ENCODE results near the gene GTPBP4.

GTPBP4 gene

GRCh38 chr10:966466-967235, 21.6 kb upstream of the GTPBP4 start:
- DNase-seq (ENCODE audit: low spot score), result no peak

GRCh38 chr10:968546-969199, 19.6 kb upstream of the GTPBP4 start:
- DNase-seq (ENCODE audit: low spot score), result no peak

DNA sequence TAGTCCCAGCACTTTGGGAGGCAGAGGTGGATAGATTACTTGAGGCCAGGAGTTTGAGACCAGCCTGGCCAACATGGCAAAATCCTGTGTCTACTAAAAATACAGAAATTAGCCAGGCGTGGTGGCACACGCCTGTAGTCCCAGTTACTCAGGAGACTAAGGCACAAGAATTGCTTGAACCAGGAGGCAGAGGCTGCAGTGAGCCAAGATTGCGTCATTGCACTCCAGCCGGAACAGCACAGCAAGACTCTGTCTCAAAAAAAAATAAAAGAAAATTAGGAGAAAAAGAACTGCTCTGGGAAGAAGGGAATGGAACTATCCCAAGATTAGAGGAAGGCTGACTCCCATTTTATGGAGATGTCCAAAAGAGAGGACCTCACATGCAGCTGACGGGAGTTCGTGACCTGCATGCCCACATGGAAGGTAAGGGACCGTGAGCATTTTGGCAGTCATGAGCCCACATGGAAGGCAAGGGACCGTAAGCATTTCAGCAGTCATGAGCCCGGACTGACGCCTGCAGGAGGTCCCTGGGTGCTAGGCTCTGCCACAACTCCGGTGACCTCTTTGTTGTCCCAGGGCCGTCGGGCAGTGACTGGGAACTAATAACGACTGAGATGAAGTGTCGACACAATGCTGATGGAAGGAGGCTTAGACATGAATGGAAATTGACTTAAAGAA, 18.6 kb upstream of the GTPBP4 start:
- DNase-seq (ENCODE audit: low spot score), result no peak

GRCh38 chr10:970311-971149, 17.7 kb upstream of the GTPBP4 start:
- DNase-seq (ENCODE audit: low spot score), result no peak

DNA sequence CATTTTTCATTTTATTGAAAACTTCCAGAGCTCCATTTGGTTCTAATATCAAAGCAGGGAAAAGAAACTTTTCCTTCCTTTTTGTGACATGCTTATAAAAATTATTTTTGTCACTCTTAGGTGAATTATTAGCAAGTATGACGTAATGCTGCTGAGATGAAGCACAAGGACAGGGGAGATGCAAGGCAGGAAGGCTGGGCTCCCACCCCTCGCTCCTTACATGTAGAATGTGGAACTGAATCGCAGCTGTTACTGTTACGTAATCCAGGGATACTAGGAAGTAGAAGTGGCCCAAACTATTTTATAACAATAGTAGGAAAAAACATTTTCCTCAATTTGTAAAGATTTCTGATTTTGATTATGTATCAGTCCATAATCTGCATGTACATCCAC, 17.1 kb upstream of the GTPBP4 start:
- DNase-seq (ENCODE audit: low spot score), result no peak

DNA sequence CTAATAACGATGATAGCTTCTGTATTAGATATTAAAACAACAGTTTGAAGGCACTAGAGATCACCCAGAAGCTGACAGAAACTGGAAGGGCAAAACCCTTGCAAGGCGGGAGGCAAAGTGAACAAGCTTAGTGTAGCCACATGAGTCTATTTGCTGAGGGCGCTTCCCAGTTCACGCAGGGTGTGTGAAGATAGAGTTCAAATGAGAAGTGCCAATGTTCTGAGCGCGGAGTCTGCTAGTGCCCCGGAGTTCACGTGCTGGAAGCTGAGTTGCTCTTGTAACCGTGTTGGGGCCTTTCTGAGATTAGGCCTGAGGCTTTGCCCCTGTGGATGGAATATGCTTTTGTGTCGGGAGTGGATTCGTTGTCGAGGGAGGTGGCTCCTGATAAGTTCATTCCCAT, 16.6 kb upstream of the GTPBP4 start:
- DNase-seq (ENCODE audit: low spot score), result no peak

DNA sequence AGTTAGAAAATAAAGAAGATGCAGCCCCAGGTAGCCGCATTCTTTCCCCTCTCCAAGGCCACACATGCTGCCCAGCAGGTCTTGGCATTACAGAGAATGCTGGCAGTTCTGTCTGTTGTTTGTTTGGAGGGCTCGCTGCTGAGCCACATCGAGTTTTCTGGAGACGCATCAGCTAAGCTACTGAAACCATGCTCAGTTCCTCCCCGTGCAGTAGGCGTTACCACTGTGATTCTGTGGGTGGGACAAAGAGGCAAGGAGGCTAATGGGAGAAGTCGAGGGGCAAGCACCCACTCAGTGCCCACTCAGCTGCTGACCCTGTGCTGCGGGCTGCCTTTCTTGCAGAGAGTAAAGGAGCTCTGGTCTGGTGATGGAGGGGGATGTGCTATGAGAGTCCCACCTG, 15.5 kb upstream of the GTPBP4 start:
- no peak for DNase-seq (ENCODE audit: low spot score)

GRCh38 chr10:974038-974784, 14.0 kb upstream of the GTPBP4 start:
- no peak for DNase-seq (ENCODE audit: low spot score)

DNA sequence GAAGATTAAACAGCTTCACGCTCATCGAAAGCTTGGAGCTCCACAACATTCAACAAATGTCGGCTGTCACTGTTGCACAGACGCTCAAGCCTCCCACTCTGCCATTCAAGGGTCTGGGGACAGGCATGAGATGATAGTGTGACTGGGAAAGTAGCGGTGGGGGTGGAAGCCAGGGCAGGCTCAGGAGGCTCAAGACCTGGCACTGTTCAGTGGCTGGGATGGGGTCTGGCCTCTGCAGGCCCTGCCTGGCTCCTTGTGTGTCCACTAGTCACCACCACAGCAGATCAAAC, 13.5 kb upstream of the GTPBP4 start:
- DNase-seq (ENCODE audit: low spot score), result no peak

DNA sequence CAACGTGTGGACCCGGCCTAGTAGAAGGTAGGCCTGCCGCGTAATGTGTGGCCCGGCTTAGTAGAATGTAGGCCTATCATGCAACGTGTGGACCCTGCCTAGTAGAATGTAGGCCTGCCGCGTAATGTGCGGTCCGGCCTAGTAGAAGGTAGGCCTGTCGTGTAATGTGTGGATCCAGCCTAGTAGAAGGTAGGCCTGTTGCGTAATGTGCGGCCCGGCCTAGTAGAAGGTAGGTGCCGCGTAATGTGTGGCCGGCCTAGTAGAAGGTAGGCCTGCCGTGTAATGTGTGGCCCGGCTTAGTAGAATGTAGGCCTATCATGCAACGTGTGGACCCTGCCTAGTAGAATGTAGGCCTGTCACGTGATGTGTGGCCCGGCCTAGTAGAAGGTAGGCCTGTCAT, 11.9 kb upstream of the GTPBP4 start:
- no peak for DNase-seq (ENCODE audit: low spot score)

DNA sequence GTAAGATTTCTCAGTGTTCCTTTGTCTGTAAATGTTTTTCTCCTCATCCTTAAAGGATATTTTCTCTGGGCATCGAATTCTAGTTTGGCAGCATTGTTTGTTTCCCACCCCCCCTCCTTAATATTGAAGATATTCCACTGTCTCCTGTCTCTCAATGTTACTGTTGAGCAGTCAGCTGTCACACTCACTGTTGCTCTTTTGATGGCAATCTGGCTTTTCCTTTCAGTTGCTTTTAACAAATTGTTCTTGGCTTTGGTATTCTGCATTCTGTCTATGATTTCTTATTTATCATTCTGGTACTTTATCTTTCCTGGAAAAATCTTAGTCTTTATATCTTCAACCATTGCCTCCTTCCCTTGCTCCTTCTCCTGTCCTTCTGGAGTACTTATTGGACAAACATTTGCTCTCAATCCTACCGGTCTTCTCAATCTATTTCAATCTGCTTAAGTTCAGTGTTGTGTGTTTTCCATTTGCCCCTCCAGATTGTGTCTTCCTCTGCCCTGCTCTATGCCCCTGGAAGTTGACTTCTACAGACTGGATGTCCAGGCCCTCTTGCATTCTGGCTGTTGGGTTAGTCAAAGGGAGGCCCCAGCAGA, 9.3 kb upstream of the GTPBP4 start:
- no peak for DNase-seq (ENCODE audit: low spot score)

DNA sequence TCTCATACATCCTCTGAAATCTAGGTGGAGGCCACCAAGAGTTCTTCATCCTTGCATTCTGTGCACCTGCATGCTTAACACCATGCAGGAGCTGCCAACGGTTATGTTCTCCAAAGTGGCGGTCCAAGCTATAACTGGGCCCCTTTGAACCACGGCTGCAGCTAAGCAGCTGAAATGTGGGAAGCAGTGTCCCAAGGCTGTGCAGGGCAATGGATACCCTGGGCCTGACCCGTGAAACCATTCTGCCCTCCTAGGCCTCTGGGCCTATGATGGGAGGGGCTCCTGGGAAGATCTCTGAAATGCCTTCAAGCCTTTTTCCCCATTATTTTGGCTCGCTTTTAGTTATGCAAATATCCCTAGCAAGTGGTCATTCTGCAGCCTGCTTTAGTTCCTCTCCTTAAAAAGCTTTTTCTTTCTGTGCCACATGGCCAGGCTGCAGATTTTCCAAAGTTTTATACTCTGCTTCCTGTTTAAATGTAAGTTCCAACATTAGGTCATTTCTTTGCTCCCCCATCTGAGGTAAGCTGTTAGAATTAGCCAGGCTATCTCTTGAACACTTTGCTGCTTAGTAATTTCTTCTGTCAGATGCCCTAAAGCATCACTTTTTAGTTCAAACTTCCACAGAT, 7.7 kb upstream of the GTPBP4 start:
- DNase-seq (ENCODE audit: low spot score), result no peak

DNA sequence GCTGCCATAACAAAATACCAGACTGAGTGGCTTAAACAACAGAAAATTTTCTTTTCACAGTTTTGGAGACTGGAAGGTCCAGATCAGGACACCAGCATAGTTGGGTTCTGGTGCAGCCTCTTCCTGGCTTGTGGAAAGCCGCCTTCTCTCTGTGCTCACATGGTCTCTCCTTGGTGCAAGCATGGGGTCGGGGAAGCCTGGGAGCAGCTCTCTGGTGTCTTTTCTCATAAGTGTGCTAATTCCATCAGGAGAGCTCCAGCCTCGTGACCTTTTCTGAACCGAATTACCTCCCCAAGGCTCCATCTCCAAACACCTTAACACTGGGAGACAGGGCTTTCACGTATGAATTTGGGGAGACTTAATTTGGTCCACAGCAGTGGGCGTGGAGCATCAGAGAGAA, 4.8 kb upstream of the GTPBP4 start:
- no peak for DNase-seq (ENCODE audit: low spot score)

DNA sequence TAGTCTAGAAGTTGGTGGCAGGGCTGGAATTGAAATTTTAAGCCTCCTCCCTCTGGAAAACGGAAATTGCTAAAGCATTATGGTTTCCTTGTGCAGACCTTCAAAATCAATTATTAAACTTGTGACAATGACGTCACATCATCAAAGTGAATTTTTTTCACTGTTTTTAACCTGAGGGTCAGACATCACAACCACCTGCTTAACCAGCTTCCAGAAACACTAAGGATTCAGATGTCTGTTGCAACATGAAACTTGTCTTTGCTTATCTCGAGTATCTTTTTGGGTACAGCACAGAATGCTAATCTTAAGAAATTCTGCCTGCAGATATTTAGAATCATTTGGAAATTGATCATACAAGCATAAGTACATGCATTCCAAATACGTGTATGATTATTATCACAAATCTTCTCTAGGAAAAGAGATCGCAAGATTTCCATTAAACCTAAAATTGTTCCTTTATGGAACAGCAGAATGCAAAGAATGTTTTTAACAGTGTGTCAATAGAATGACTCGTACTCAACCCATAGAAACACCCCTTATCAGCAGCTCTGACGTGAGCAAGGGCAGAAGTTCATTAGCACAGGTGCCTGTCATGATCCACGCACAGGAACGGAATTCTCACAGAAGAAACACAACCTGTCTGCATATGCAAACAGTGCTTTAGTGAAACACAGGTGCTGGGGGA, 4.1 kb upstream of the GTPBP4 start:
- DNase-seq (ENCODE audit: low spot score), result no peak

DNA sequence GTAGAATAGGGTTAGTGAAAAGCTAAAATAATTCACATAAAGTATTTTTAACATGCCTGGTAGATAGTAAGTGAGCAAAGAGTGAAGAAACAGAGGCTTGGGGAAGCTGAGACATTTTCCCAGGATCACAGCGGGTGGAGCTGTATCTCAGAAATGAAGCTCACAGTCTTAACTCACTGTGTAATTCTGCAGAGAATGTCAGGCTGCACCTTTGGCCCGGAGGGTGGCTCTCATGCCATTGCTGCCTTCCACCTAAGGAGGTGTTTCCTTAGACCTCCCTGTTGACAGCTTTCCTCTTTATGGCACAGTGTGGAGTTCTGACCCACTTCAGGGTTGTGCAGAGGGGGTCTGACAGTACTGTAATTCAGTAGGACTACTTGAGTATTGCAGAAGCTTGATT, 2.9 kb upstream of the GTPBP4 start:
- DNase-seq (ENCODE audit: low spot score), result no peak

GRCh38 chr10:986137-986825, 2.0 kb upstream of the GTPBP4 start:
- no peak for DNase-seq (ENCODE audit: low spot score)

DNA sequence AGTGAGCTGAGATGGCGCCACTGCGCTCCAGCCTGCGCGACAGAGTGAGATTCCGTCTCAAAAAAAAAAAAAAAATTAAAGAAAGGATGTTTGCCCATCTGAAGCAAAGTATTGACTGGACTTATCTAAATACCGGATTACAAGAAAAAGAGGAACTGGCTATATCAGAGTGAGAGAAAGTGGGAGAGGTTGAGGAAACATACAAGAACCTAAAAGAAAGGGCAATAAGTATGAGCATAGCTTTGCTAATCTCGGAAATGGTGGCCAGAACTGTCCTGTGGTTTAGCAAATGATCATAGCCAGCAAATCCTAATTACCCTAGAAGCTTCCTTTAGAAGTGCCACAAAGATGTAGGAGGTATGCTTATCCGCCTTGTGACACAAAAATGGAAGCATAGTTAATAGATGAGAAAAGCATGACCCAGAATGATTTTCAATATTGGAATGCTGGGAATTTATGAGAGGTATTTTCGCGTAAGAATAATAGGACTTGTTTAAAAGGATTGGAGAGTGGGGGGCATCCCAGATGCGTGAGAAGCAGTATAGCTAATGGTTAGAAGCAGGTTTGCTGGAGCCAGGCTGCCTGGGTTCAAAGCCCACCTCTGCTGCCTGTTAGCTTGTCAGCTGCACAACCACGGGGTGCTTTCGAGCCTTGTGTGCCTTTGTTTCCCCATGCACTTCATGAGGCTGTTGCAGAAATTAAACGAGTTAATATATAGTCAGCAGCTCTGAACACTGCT, 1.2 kb upstream of the GTPBP4 start:
- no peak for DNase-seq (ENCODE audit: low spot score)

DNA sequence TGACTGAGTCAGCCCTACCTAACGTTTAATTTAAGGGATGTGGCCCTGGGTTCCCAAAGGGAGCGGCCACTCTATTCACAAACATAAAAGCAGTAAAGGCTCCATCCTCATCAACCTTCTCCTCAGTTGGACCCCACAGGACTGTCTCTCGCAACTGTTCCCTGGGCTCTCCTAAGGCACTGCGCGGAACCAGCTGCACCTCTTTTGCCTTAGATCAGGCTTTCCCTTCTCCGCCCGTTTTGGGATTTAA, 689 bp upstream of the GTPBP4 start:
- no peak for DNase-seq (ENCODE audit: low spot score)

Data from ecto neural progenitor cell (in vitro differentiated cells).